WTC11 (cell line): ENCODE results near the gene SPATA3. TPM values are rescaled to one million over a fixed set of nuclear protein-coding genes. Genes with fewer than 3 reads are reported as not detected.

ENCODE experiments used
- ATAC-seq: fragments of 200-7000 bp; cut with Tn5 transposase; 2 replicates; pipeline ENCODE4 v1.10.0; 2021; ENCODE audit warnings: mild to moderate bottlenecking, moderate library complexity
- CTCF ChIA-PET: fragments of 300-600 bp; sonication (Branson Sonifier 250); formaldehyde crosslinking; loops from one replicate; lab custom pipeline; 2021; ENCODE audit warnings: antibody characterized with exemption; lab: Charles Lee
- POLR2A ChIA-PET: fragments of 350-600 bp; sonication (Branson Sonifier 250); formaldehyde crosslinking; loops from one replicate; lab custom pipeline; 2021; ENCODE audit warnings: antibody characterized with exemption; lab: Charles Lee
- DNase-seq: peaks from one replicate; pipeline ENCODE4 v3.0.0; 2021; ENCODE audit warnings: low spot score
- H3K27ac Mint-ChIP-seq: 2 replicates; pipeline ENCODE4 v1.8.0; 2021; ENCODE audit warnings: mixed read lengths
- H3K27me3 Mint-ChIP-seq: 2 replicates; pipeline ENCODE4 v1.8.0; 2021; ENCODE audit warnings: low read depth, mild to moderate bottlenecking, moderate library complexity, mixed read lengths
- H3K36me3 Mint-ChIP-seq: 2 replicates; pipeline ENCODE4 v1.8.0; 2021; ENCODE audit warnings: mixed read lengths
- H3K4me1 Mint-ChIP-seq: 2 replicates; pipeline ENCODE4 v1.8.0; 2022; ENCODE audit warnings: mixed read lengths
- H3K4me3 Mint-ChIP-seq: 2 replicates; pipeline ENCODE4 v1.8.0; 2021; ENCODE audit warnings: mild to moderate bottlenecking, moderate library complexity, mixed read lengths
- H3K9me3 Mint-ChIP-seq: 2 replicates; pipeline ENCODE4 v1.8.0; 2021; ENCODE audit warnings: mixed read lengths
- CREM ChIP-seq: sonication (generic); formaldehyde crosslinking; IDR thresholded peaks from 2 replicates; pipeline ENCODE4 v1.8.1; 2022; ENCODE audit warnings: mild to moderate bottlenecking, missing genetic modification reagents, moderate library complexity
- EMX1 ChIP-seq: fragments of 250-450 bp; sonication (Bioruptor Pico); IDR thresholded peaks from 2 replicates; pipeline ENCODE4 v1.8.0; 2021; ENCODE audit warnings: mild to moderate bottlenecking
- GRHL2 ChIP-seq: fragments of 250-450 bp; sonication (Bioruptor Pico); IDR thresholded peaks from 2 replicates; pipeline ENCODE4 v1.8.0; 2022; ENCODE audit warnings: mild to moderate bottlenecking, moderate library complexity; ENCODE audit not compliant: insufficient replicate concordance, severe bottlenecking
- IRF2 ChIP-seq: sonication (generic); formaldehyde crosslinking; IDR thresholded peaks from 2 replicates; pipeline ENCODE4 v1.8.0; 2022; ENCODE audit warnings: low read depth, missing genetic modification reagents, borderline replicate concordance
- NFATC4 ChIP-seq: fragments of 250-450 bp; sonication (Bioruptor Pico); IDR thresholded peaks from 2 replicates; pipeline ENCODE4 v1.9.0; 2021; ENCODE audit warnings: mild to moderate bottlenecking
- NFE2L1 ChIP-seq: sonication (generic); formaldehyde crosslinking; IDR thresholded peaks from 2 replicates; pipeline ENCODE4 v1.8.1; 2023; ENCODE audit warnings: missing genetic modification reagents
- NR1H2 ChIP-seq: sonication (generic); formaldehyde crosslinking; IDR thresholded peaks from 2 replicates; pipeline ENCODE4 v1.9.0; 2021; ENCODE audit warnings: mild to moderate bottlenecking, moderate library complexity, missing genetic modification reagents
- RELA ChIP-seq: sonication (generic); formaldehyde crosslinking; IDR thresholded peaks from 2 replicates; pipeline ENCODE4 v1.8.1; 2022; ENCODE audit warnings: missing genetic modification reagents, mild to moderate bottlenecking, borderline replicate concordance
- ZBTB21 ChIP-seq: sonication (generic); formaldehyde crosslinking; IDR thresholded peaks from 2 replicates; pipeline ENCODE4 v1.8.1; 2023; ENCODE audit warnings: mild to moderate bottlenecking, missing genetic modification reagents, borderline replicate concordance
- ZNF317 ChIP-seq: sonication (generic); formaldehyde crosslinking; IDR thresholded peaks from 2 replicates; pipeline ENCODE4 v1.8.1; 2023; ENCODE audit warnings: low read depth, mild to moderate bottlenecking, moderate library complexity, missing genetic modification reagents, borderline replicate concordance
- ZNF396 ChIP-seq: fragments of 250-450 bp; sonication (Bioruptor Pico); IDR thresholded peaks from 2 replicates; pipeline ENCODE4 v1.8.0; 2021; ENCODE audit warnings: mild to moderate bottlenecking, moderate library complexity, borderline replicate concordance
- ZNF671 ChIP-seq: fragments of 250-450 bp; sonication (Bioruptor Pico); IDR thresholded peaks from 2 replicates; pipeline ENCODE4 v1.8.0; 2021; ENCODE audit warnings: mild to moderate bottlenecking
- total RNA-seq: library from RNA; stranded (reverse); gene quantifications from 3 replicates; pipeline ENCODE4 v1.2.3, GENCODE V29; 2021
- TF ChIP-seq, protein P1 (sequence below): sonication (generic); formaldehyde crosslinking; IDR thresholded peaks from 2 replicates; pipeline ENCODE4 v1.8.0; 2022; ENCODE audit warnings: mild to moderate bottlenecking, missing genetic modification reagents
- TF ChIP-seq, protein P2 (sequence below): sonication (generic); formaldehyde crosslinking; IDR thresholded peaks from 2 replicates; pipeline ENCODE4 v1.8.1; 2023; ENCODE audit warnings: mild to moderate bottlenecking, missing genetic modification reagents
- TF ChIP-seq, protein P3 (sequence below): fragments of 250-450 bp; sonication (Bioruptor Pico); conservative IDR thresholded peaks from 2 replicates; pipeline ENCODE4 v1.9.0; 2021; ENCODE audit warnings: mild to moderate bottlenecking
- TF ChIP-seq, protein P4 (sequence below): sonication (generic); formaldehyde crosslinking; IDR thresholded peaks from 2 replicates; pipeline ENCODE4 v1.8.1; 2022; ENCODE audit warnings: low read depth, mild to moderate bottlenecking, moderate library complexity, missing genetic modification reagents, borderline replicate concordance
- TF ChIP-seq, protein P5 (sequence below): fragments of 250-450 bp; sonication (Bioruptor Pico); IDR thresholded peaks from 2 replicates; pipeline ENCODE4 v1.9.0; 2021; ENCODE audit warnings: mild to moderate bottlenecking, borderline replicate concordance
- TF ChIP-seq, protein P6 (sequence below): fragments of 250-450 bp; sonication (Bioruptor Pico); IDR thresholded peaks from 2 replicates; pipeline ENCODE4 v1.9.0; 2021; ENCODE audit warnings: mild to moderate bottlenecking
- TF ChIP-seq, protein P7 (sequence below): fragments of 200-600 bp; IDR thresholded peaks from 2 replicates; pipeline ENCODE4 v1.8.0; 2022; ENCODE audit warnings: antibody characterized with exemption
- TF ChIP-seq, protein P8 (sequence below): sonication (generic); formaldehyde crosslinking; IDR thresholded peaks from 2 replicates; pipeline ENCODE4 v1.8.1; 2022; ENCODE audit warnings: missing genetic modification reagents, borderline replicate concordance

SPATA3 gene
- total RNA-seq, 1 experiment from 2014 or later: not detected

DNA sequence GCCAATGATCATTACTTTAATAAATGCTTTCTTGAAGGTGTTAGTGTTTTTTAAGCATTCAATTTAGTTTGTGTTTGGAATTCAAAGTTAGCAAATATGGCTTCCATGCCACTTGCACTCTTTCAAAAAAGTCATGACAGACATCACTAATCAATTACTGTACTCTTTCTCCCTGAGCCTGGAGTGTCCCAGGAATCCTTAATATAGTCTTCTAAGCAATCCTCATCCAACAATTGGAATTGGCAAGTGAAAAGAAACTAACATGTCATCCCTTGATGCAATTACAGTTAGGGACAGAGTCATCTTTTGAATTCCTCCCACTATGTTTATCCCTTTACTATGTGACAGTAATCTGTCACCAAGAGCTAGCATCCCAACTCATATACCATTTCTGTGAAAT is 41.2 kb upstream of the SPATA3 start:
- Mint-ChIP-seq H3K9me3 (peaks cover 6% of the 10 kb centered on the region), H3K4me3 (no peak overlapping the region), H3K4me1 (peaks cover 12% of the 10 kb centered on the region), H3K27ac (no peak overlapping the region), H3K36me3 (no peaks in the 10 kb centered on the region), H3K27me3 (peaks cover 25% of the 10 kb centered on the region)
- CTCF ChIA-PET: no interaction called here
- ATAC-seq (no peak), DNase-seq (no peak)
- POLR2A ChIA-PET: no interaction called here
- TF ChIP-seq, protein P1, sequence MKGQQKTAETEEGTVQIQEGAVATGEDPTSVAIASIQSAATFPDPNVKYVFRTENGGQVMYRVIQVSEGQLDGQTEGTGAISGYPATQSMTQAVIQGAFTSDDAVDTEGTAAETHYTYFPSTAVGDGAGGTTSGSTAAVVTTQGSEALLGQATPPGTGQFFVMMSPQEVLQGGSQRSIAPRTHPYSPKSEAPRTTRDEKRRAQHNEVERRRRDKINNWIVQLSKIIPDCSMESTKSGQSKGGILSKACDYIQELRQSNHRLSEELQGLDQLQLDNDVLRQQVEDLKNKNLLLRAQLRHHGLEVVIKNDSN: no peak
- TF ChIP-seq NFE2L1 (CRISPR knock-in tag): no peak
- TF ChIP-seq, protein P2, sequence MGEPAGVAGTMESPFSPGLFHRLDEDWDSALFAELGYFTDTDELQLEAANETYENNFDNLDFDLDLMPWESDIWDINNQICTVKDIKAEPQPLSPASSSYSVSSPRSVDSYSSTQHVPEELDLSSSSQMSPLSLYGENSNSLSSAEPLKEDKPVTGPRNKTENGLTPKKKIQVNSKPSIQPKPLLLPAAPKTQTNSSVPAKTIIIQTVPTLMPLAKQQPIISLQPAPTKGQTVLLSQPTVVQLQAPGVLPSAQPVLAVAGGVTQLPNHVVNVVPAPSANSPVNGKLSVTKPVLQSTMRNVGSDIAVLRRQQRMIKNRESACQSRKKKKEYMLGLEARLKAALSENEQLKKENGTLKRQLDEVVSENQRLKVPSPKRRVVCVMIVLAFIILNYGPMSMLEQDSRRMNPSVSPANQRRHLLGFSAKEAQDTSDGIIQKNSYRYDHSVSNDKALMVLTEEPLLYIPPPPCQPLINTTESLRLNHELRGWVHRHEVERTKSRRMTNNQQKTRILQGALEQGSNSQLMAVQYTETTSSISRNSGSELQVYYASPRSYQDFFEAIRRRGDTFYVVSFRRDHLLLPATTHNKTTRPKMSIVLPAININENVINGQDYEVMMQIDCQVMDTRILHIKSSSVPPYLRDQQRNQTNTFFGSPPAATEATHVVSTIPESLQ: no peak
- TF ChIP-seq, protein P3, sequence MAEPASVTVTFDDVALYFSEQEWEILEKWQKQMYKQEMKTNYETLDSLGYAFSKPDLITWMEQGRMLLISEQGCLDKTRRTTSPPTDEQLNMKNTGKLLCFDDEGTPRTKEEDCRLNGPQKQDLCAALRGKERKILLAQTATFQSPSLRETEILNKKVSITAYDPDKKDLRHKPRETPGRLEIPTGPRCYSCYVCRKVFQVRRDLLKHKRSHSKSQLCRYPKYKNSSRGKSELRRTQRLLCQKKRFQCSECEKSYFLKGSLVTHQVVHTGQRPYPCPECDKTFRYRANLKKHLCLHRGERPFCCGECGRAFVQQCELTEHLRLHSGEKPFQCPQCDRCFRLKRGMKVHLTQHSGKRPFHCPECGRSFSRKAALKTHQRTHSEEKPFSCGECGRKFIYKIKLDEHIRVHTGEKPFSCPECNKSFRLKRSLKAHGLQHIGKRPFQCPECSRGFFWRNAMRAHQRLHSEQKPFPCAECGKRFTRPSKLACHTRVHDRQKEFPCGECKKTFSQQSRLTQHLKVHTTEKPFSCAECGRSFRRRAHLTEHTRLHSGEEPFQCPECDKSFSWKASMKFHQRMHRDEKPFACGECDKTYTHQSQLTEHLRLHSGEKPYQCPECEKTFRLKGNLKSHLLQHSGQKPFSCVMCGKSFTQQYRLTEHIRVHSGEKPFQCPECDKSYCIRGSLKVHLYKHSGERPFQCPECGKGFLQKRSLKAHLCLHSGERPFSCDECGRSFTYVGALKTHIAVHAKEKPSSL (CRISPR knock-in tag): no peak
- TF ChIP-seq, protein P4, sequence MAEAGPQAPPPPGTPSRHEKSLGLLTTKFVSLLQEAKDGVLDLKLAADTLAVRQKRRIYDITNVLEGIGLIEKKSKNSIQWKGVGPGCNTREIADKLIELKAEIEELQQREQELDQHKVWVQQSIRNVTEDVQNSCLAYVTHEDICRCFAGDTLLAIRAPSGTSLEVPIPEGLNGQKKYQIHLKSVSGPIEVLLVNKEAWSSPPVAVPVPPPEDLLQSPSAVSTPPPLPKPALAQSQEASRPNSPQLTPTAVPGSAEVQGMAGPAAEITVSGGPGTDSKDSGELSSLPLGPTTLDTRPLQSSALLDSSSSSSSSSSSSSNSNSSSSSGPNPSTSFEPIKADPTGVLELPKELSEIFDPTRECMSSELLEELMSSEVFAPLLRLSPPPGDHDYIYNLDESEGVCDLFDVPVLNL (CRISPR knock-in tag): no peak
- TF ChIP-seq RELA (CRISPR knock-in tag): no peak
- no peak for TF ChIP-seq CREM (CRISPR knock-in tag)
- TF ChIP-seq GRHL2: no peak
- TF ChIP-seq NFATC4 (CRISPR knock-in tag): no peak
- TF ChIP-seq ZNF671 (CRISPR knock-in tag): no peak
- TF ChIP-seq ZBTB21: no peak
- TF ChIP-seq, protein P5, sequence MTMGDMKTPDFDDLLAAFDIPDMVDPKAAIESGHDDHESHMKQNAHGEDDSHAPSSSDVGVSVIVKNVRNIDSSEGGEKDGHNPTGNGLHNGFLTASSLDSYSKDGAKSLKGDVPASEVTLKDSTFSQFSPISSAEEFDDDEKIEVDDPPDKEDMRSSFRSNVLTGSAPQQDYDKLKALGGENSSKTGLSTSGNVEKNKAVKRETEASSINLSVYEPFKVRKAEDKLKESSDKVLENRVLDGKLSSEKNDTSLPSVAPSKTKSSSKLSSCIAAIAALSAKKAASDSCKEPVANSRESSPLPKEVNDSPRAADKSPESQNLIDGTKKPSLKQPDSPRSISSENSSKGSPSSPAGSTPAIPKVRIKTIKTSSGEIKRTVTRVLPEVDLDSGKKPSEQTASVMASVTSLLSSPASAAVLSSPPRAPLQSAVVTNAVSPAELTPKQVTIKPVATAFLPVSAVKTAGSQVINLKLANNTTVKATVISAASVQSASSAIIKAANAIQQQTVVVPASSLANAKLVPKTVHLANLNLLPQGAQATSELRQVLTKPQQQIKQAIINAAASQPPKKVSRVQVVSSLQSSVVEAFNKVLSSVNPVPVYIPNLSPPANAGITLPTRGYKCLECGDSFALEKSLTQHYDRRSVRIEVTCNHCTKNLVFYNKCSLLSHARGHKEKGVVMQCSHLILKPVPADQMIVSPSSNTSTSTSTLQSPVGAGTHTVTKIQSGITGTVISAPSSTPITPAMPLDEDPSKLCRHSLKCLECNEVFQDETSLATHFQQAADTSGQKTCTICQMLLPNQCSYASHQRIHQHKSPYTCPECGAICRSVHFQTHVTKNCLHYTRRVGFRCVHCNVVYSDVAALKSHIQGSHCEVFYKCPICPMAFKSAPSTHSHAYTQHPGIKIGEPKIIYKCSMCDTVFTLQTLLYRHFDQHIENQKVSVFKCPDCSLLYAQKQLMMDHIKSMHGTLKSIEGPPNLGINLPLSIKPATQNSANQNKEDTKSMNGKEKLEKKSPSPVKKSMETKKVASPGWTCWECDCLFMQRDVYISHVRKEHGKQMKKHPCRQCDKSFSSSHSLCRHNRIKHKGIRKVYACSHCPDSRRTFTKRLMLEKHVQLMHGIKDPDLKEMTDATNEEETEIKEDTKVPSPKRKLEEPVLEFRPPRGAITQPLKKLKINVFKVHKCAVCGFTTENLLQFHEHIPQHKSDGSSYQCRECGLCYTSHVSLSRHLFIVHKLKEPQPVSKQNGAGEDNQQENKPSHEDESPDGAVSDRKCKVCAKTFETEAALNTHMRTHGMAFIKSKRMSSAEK: no peak
- TF ChIP-seq ZNF317 (CRISPR knock-in tag): no peak
- no peak for TF ChIP-seq ZNF396 (CRISPR knock-in tag)
- no peak for TF ChIP-seq IRF2 (CRISPR knock-in tag)
- TF ChIP-seq NR1H2 (CRISPR knock-in tag): no peak
- TF ChIP-seq, protein P6, sequence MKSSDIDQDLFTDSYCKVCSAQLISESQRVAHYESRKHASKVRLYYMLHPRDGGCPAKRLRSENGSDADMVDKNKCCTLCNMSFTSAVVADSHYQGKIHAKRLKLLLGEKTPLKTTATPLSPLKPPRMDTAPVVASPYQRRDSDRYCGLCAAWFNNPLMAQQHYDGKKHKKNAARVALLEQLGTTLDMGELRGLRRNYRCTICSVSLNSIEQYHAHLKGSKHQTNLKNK (CRISPR knock-in tag): no peak
- TF ChIP-seq, protein P7, sequence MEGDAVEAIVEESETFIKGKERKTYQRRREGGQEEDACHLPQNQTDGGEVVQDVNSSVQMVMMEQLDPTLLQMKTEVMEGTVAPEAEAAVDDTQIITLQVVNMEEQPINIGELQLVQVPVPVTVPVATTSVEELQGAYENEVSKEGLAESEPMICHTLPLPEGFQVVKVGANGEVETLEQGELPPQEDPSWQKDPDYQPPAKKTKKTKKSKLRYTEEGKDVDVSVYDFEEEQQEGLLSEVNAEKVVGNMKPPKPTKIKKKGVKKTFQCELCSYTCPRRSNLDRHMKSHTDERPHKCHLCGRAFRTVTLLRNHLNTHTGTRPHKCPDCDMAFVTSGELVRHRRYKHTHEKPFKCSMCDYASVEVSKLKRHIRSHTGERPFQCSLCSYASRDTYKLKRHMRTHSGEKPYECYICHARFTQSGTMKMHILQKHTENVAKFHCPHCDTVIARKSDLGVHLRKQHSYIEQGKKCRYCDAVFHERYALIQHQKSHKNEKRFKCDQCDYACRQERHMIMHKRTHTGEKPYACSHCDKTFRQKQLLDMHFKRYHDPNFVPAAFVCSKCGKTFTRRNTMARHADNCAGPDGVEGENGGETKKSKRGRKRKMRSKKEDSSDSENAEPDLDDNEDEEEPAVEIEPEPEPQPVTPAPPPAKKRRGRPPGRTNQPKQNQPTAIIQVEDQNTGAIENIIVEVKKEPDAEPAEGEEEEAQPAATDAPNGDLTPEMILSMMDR: no peak
- no peak for TF ChIP-seq EMX1
- TF ChIP-seq, protein P8, sequence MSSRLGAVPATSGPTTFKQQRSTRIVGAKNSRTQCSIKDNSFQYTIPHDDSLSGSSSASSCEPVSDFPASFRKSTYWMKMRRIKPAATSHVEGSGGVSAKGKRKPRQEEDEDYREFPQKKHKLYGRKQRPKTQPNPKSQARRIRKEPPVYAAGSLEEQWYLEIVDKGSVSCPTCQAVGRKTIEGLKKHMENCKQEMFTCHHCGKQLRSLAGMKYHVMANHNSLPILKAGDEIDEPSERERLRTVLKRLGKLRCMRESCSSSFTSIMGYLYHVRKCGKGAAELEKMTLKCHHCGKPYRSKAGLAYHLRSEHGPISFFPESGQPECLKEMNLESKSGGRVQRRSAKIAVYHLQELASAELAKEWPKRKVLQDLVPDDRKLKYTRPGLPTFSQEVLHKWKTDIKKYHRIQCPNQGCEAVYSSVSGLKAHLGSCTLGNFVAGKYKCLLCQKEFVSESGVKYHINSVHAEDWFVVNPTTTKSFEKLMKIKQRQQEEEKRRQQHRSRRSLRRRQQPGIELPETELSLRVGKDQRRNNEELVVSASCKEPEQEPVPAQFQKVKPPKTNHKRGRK: no peak
